Measurements from ENCODE around the gene TCHHL1. TPM values are rescaled to one million over a fixed set of nuclear protein-coding genes. Genes with fewer than 3 reads are reported as not detected.

The TCHHL1 gene
- polyA plus RNA-seq, 4 donors, result not detected

DNA sequence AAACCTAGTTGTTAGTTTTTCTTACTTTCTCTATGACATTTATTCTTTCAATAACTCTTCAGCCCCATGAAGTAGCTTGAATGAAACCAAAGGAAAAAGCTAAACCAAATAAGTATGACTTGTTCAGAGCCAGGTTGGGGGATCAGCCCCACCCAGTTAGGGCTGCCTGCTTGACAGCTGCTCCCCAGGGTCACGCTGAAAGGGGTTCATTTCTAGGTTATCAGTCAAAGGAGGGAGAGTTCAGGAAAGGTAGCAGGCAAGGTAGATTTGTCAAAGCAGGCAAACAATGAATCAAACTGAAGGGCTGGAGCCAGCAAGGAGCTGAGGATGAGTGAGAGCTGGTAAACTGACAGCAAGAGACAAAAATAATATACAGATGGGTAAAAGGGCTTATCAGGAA, 49.0 kb downstream of the TCHHL1 start:
- no peak for DNase-seq (ENCODE audit: low read depth in 4 of 4, low spot score in 3 of 4)

DNA sequence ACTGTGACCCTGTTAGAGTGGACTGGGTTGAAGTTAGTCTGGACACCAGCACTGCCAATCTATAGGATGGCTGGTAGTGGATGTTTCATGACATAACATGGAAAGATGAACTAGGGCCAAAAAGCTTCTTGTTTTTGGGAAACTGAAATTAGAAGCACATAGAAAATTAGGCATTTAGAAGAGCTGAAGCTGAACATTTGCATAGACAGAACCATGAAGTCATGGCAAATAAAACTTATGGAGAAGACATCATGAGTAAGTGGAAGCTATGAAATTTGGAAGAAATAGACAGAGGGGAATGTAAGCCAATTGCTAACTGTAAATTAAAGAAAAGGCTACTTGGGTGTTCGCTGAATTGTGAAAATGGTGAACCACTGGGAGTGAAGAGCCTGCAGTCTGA, 49.4 kb downstream of the TCHHL1 start:
- no peak for DNase-seq (ENCODE audit: low read depth in 4 of 4, low spot score in 3 of 4)

- no peak for DNase-seq (ENCODE audit: low read depth in 4 of 4, low spot score in 3 of 4)
Measured at GRCh38 chr1:152038871-152039270, 50.0 kb downstream of the TCHHL1 start.

DNA sequence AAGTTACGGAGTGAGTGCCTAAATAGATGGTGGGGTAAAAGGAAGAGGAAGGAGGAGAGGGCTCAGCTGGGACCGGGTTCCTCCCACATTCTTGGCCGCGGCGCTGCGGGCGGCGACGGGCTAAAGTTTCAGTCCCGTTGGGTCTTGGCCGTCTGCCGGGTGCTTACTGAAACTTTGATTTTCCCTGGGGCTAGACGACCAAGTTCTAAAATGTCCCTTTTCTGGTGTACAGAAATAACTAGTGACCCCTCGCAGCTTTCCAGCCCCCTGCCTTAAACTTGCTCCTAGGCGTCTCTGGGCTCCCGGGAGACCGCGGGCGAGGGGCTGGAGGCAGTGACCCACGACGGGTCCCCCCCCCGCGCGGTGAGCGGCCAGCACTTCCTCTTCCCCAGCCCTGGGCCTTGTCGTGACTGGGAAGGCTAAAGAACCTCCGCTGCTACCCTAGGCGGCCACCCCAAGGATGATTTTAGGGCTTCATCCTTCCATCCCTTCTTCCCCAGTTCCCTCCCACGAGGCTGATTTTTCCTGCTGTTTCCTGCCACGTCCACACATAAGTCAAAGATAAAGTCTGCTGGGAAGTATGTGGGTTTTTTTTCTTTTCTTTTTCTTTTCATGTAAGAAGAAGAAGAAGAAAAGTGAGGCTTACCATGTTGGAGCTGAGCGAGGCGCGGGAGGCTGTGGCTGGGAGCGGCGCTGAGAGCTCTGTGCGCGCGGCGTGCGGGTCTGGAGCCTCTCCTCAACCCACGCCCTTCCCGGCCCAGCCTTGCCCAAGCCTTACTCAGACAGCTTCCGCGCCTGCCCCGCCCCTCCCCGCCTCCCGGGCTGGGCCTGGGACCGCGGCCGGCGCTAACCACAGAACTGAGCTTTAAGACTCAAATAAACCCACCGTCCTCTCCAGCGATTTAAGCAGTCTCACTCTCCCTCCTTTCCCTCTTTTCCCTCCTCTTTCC, 52.3 kb downstream of the TCHHL1 start, which contains the start of gene S100A11:
Gene S100A11, minus strand, starts transcription at position 738 of the 950 bp plus-strand sequence. Its CDS starts 89 bp downstream, at position 649.
- DNase-seq (ENCODE audit: low read depth in 4 of 4, low spot score in 3 of 4), result peak in 3 of 4 donors; percentile 61 to 68 (median 63)

GRCh38 chr1:152035539-152036266, 53.2 kb downstream of the TCHHL1 start:
- peak in 1 of 4 donors; percentile 15 for DNase-seq (ENCODE audit: low read depth in 4 of 4, low spot score in 3 of 4)

- DNase-seq (ENCODE audit: low read depth in 4 of 4, low spot score in 3 of 4), result peak in 1 of 4 donors; percentile 32
Measured at GRCh38 chr1:152034654-152035538, 54.0 kb downstream of the TCHHL1 start.

DNA sequence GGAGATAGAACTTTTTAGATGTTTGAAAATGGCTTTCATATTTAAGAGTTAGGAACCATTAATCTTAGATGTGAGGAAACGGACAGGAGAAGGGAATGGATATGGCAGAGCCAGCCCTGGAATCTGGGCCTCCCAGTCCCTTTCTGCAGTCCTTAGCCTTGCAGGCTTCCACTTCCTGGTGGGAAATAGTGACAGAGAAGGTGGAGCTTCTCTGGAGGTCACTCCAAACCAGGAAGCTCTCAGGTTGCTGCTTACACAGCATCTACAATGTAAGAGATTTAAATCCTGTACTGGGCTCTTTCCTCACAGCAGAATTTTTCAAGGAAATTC, 54.6 kb downstream of the TCHHL1 start:
- no peak for DNase-seq (ENCODE audit: low read depth in 4 of 4, low spot score in 3 of 4)

Other genes starting within 250 kb of the TCHHL1 start
- under 1 TPM; 0.18 to 0.64 (median 0.23) TPM for gene C2CD4D, start 249.2 kb downstream of the TCHHL1 start, polyA plus RNA-seq (ENCODE audit: insufficient read length in 4 of 4)
- 1 to 10 TPM in 1 of 4 donors, under 1 TPM in 3; 0.60 to 1.3 (median 0.68) TPM for gene THEM5, start 235.4 kb downstream of the TCHHL1 start, polyA plus RNA-seq (ENCODE audit: insufficient read length in 4 of 4)
- 10 to 100 TPM; 20.8 to 31.0 (median 23.9) TPM for gene THEM4, start 179.6 kb downstream of the TCHHL1 start, polyA plus RNA-seq (ENCODE audit: insufficient read length in 4 of 4)
- gene S100A10, start 95.2 kb downstream of the TCHHL1 start, polyA plus RNA-seq (ENCODE audit: insufficient read length in 4 of 4), result 100 to 1,000 TPM; 244 to 258 (median 251) TPM
- 100 to 1,000 TPM; 279 to 362 (median 285) TPM for gene S100A11, start 52.1 kb downstream of the TCHHL1 start, polyA plus RNA-seq (ENCODE audit: insufficient read length in 4 of 4)
- under 1 TPM in 3 of 4 donors, not detected in 1; 0.03 to 0.06 (median 0.05) TPM for gene TCHH, start 26.4 kb upstream of the TCHHL1 start, polyA plus RNA-seq (ENCODE audit: insufficient read length in 4 of 4)
- gene RPTN, start 70.2 kb upstream of the TCHHL1 start, polyA plus RNA-seq (ENCODE audit: insufficient read length in 4 of 4), result not detected
- gene HRNR, start 135.1 kb upstream of the TCHHL1 start, polyA plus RNA-seq (ENCODE audit: insufficient read length in 4 of 4), result 1 to 10 TPM in 1 of 4 donors, under 1 TPM in 3; 0.19 to 1.0 (median 0.55) TPM
- gene FLG, start 236.2 kb upstream of the TCHHL1 start, polyA plus RNA-seq (ENCODE audit: insufficient read length in 4 of 4), result 1 to 10 TPM; 2.1 to 3.6 (median 2.5) TPM

All from right renal pelvis (tissue), 4 donors.